ENCODE measurements around the gene KLC1. TPM values are rescaled to one million over a fixed set of nuclear protein-coding genes. Genes with fewer than 3 reads are reported as not detected.

Gene KLC1
- total and polyA plus RNA-seq, 2 of the 8 experiments (the other 6 are each of a cell fraction or from before 2014, with no cell fraction given), result 84.6 to 134 TPM

DNA sequence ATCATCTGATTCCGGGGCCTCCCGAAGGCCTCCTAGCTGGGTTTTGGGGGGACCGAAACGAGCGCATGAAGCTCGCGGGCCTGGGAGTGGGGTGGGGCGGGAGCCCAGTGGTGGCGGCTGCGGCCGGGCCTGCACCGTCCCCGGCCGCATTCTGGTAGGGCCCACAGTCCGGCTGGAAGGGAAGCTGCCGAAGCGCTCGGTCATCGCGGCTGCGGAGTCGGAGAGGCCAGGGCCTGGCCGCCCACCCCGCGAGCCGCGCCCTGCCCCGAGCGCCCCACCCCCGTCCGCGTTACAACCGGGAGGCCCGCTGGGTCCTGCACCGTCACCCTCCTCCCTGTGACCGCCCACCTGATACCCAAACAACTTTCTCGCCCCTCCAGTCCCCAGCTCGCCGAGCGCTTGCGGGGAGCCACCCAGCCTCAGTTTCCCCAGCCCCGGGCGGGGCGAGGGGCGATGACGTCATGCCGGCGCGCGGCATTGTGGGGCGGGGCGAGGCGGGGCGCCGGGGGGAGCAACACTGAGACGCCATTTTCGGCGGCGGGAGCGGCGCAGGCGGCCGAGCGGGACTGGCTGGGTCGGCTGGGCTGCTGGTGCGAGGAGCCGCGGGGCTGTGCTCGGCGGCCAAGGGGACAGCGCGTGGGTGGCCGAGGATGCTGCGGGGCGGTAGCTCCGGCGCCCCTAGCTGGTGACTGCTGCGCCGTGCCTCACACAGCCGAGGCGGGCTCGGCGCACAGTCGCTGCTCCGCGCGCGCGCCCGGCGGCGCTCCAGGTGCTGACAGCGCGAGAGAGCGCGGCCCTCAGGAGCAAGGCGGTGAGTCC is at the start of gene KLC1 (continued):
- TF ChIP-seq KDM5A (IDR thresholded peaks at IDR 0.05; ENCODE audit: low read length), result 0 out of 2 replicates have a peak, but pooled peaks have one; percentile 16
- TF ChIP-seq POU5F1 (IDR thresholded peaks at IDR 0.05; ENCODE audit: low read depth, low read length), result no peak
- peak; percentile 72 to 83 for TF ChIP-seq POLR2A (IDR thresholded peaks at IDR 0.05; ENCODE audit: control extremely low read depth in 1 of 2, low read depth in 2 of 2, low read length in 2 of 2)
- TF ChIP-seq JUND (IDR thresholded peaks at IDR 0.05; ENCODE audit: low read length), result peak; percentile 99
- peak; percentile 52 for TF ChIP-seq KDM4A (IDR thresholded peaks at IDR 0.05; ENCODE audit: low read depth, low read length, severe bottlenecking)
- TF ChIP-seq TAF1 (IDR thresholded peaks at IDR 0.05; ENCODE audit: low read depth, low read length), result peak; percentile 76
- TF ChIP-seq YY1 (IDR thresholded peaks at IDR 0.05; ENCODE audit: low read depth, low read length), result peak; percentile 92
- TF ChIP-seq ATF2 (IDR thresholded peaks at IDR 0.05; ENCODE audit: low read length), result peak; percentile 89
- no peak; the same call in 1 of the 2 replicates for TF ChIP-seq TBP (IDR thresholded peaks at IDR 0.05; ENCODE audit: low read depth, low read length)
- TF ChIP-seq SAP30 (IDR thresholded peaks at IDR 0.05; ENCODE audit: insufficient read depth, insufficient replicate concordance, low read length), result no peak
- no peak for TF ChIP-seq BACH1 (IDR thresholded peaks at IDR 0.05; ENCODE audit: low read length)
- 0 out of 4 replicates have a peak, but pooled peaks of 1 of the 2 experiments have one; percentile 10 for TF ChIP-seq SIN3A (conservative IDR thresholded peaks at IDR 0.05 in 1 of 2, IDR thresholded peaks at IDR 0.05 in 1 of 2; ENCODE audit: low read depth in 1 of 2, low read length in 2 of 2)
- TF ChIP-seq, protein P1, sequence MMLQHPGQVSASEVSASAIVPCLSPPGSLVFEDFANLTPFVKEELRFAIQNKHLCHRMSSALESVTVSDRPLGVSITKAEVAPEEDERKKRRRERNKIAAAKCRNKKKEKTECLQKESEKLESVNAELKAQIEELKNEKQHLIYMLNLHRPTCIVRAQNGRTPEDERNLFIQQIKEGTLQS (IDR thresholded peaks at IDR 0.05; ENCODE audit: insufficient read depth, low read depth, low read length), result peak; percentile 81
- TF ChIP-seq TAF7 (optimal IDR thresholded peaks at IDR 0.05; ENCODE audit: borderline replicate concordance, low read depth, low read length), result peak; percentile 75
- peak; percentile 92 for TF ChIP-seq PHF8 (conservative IDR thresholded peaks at IDR 0.05; ENCODE audit: low read depth, low read length)
